ENCODE measurements around the gene FHDC1.

The FHDC1 gene

DNA sequence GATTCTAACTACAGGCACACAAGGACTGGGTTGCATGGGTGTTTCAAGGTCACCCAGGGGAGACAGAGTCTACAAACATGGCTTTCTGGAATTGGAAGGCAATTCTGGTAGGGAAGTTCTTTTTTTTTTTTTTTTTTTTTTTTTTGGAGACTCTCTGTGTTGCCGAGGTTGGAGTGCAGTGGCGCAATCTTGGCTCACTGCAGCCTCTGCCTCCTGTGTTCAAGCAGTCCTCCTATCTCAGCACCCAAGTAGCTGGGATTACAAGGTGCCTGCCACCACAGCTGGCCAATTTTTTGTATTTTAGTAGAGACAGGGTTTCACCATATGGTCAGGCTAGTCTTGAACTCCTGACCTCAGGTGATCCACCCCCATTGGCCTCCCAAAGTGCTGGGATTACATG, 16.3 kb upstream of the FHDC1 start:
- Histone ChIP-seq H4K20me1 (ENCODE audit: insufficient read depth, low read length) (no peaks in the 10 kb centered on the region), H3K9me3 (ENCODE audit: insufficient read depth, low read length) (peaks cover 26% of the 10 kb centered on the region), H3K4me2 (ENCODE audit: low read length) (no peak overlapping the region), H3K27me3 (ENCODE audit: low read depth, low read length) (no peaks in the 10 kb centered on the region), H3K27ac (ENCODE audit: low read length) (no peak overlapping the region), H3K4me1 (ENCODE audit: low read length) (no peaks in the 10 kb centered on the region), H3K4me3 (ENCODE audit: low read length) (no peak overlapping the region), H3K36me3 (replicated peaks; ENCODE audit: low read depth, low read length) (peaks cover 31% of the 10 kb centered on the region), H2AFZ (ENCODE audit: low read depth, low read length) (no peak overlapping the region), H3K79me2 (ENCODE audit: low read length) (no peaks in the 10 kb centered on the region), H3K9ac (ENCODE audit: low read length) (no peak overlapping the region)
- TF ChIP-seq EZH2phosphoT487 (IDR thresholded peaks at IDR 0.05; ENCODE audit: low read depth), result no peak
- TF ChIP-seq, protein P1, sequence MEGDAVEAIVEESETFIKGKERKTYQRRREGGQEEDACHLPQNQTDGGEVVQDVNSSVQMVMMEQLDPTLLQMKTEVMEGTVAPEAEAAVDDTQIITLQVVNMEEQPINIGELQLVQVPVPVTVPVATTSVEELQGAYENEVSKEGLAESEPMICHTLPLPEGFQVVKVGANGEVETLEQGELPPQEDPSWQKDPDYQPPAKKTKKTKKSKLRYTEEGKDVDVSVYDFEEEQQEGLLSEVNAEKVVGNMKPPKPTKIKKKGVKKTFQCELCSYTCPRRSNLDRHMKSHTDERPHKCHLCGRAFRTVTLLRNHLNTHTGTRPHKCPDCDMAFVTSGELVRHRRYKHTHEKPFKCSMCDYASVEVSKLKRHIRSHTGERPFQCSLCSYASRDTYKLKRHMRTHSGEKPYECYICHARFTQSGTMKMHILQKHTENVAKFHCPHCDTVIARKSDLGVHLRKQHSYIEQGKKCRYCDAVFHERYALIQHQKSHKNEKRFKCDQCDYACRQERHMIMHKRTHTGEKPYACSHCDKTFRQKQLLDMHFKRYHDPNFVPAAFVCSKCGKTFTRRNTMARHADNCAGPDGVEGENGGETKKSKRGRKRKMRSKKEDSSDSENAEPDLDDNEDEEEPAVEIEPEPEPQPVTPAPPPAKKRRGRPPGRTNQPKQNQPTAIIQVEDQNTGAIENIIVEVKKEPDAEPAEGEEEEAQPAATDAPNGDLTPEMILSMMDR (IDR thresholded peaks at IDR 0.05; ENCODE audit: low read depth, low read length), result no peak

DNA sequence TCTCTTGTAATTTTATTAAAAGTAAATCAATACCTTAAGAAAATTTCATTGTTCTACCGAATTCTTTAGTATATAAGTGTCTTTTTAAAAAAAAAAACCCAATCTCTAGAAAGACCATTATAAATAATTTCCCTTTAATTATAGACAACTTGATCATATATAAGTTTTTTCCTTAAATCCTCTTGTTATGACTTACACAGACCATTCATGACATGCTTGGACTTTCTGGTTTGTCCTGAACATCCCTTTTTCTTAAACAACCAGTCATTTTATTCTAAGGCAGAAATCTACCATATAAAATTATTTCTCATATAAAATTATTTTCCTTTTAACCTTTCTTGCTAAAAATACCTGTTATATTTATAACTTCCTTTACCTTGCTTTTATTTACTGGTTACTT, 15.4 kb upstream of the FHDC1 start:
- Histone ChIP-seq H3K79me2 (ENCODE audit: low read length) (no peaks in the 10 kb centered on the region), H3K27me3 (ENCODE audit: low read depth, low read length) (no peaks in the 10 kb centered on the region), H3K27ac (ENCODE audit: low read length) (no peak overlapping the region), H4K20me1 (ENCODE audit: insufficient read depth, low read length) (no peaks in the 10 kb centered on the region), H3K4me1 (ENCODE audit: low read length) (no peaks in the 10 kb centered on the region), H3K36me3 (replicated peaks; ENCODE audit: low read depth, low read length) (peaks cover 31% of the 10 kb centered on the region), H2AFZ (ENCODE audit: low read depth, low read length) (no peak overlapping the region), H3K4me3 (ENCODE audit: low read length) (no peak overlapping the region), H3K9ac (ENCODE audit: low read length) (no peak overlapping the region), H3K4me2 (ENCODE audit: low read length) (no peak overlapping the region), H3K9me3 (ENCODE audit: insufficient read depth, low read length) (peaks cover 26% of the 10 kb centered on the region)
- no peak for TF ChIP-seq EZH2phosphoT487 (IDR thresholded peaks at IDR 0.05; ENCODE audit: low read depth)
- TF ChIP-seq, protein P1 (IDR thresholded peaks at IDR 0.05; ENCODE audit: low read depth, low read length), result no peak

DNA sequence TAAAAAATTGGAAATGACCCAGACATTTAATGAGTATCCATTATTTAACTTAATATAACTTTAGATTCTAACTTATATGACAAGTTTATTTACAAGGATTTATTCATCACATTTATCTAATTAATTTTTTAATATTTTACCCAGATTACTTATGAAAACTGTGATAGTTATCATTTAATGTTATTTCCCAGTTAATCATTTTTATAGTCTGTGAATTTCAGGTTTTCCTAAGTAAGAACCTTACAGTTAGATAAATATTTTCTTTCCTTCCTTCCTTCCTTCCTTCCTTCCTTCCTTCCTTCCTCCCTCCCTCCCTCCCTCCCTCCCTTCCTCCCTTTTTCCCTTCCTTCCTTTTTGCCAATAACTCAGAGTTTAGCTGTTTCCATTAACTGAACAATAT, 14.8 kb upstream of the FHDC1 start:
- peaks cover 31% of the 10 kb centered on the region for H3K36me3 ChIP-seq (replicated peaks; ENCODE audit: low read depth, low read length)
- H3K27ac ChIP-seq (ENCODE audit: low read length), result no peak overlapping the region
- H4K20me1 ChIP-seq (ENCODE audit: insufficient read depth, low read length), result no peaks in the 10 kb centered on the region
- no peak overlapping the region for H3K9ac ChIP-seq (ENCODE audit: low read length)
- no peaks in the 10 kb centered on the region for H3K27me3 ChIP-seq (ENCODE audit: low read depth, low read length)
- no peak overlapping the region for H2AFZ ChIP-seq (ENCODE audit: low read depth, low read length)
- H3K4me3 ChIP-seq (ENCODE audit: low read length), result no peak overlapping the region
- H3K9me3 ChIP-seq (ENCODE audit: insufficient read depth, low read length), result peaks cover 26% of the 10 kb centered on the region
- TF ChIP-seq EZH2phosphoT487 (IDR thresholded peaks at IDR 0.05; ENCODE audit: low read depth), result no peak
- TF ChIP-seq, protein P1 (IDR thresholded peaks at IDR 0.05; ENCODE audit: low read depth, low read length), result no peak
- no peaks in the 10 kb centered on the region for H3K4me1 ChIP-seq (ENCODE audit: low read length)
- H3K79me2 ChIP-seq (ENCODE audit: low read length), result no peaks in the 10 kb centered on the region
- no peak overlapping the region for H3K4me2 ChIP-seq (ENCODE audit: low read length)

DNA sequence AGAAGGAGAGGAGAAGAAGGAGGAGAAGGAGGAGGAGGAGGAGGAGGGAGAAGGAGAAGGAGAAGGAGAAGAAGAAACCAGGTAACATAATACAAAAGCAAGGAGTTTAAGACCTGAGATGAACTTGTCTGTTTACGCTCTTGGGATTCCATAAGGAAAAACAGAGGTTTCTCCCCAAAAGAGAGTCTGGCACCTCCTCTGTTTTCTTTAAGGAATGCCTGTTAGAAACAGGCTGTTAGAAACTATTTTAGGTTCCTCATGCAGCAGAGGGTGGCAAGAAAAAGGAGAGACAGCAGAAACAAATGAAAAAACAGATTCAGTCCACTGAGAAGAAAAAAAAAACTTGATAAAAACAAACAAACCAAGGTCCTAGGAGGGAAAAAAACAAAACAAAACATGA, 10.3 kb upstream of the FHDC1 start:
- H3K27ac ChIP-seq (ENCODE audit: low read length), result no peak overlapping the region
- H2AFZ ChIP-seq (ENCODE audit: low read depth, low read length), result no peak overlapping the region
- no peak overlapping the region for H3K4me2 ChIP-seq (ENCODE audit: low read length)
- H3K27me3 ChIP-seq (ENCODE audit: low read depth, low read length), result no peaks in the 10 kb centered on the region
- H4K20me1 ChIP-seq (ENCODE audit: insufficient read depth, low read length), result no peaks in the 10 kb centered on the region
- H3K4me3 ChIP-seq (ENCODE audit: low read length), result no peak overlapping the region
- 0 out of 2 replicates have a peak, but pooled peaks cover 2% of the 10 kb centered on the region for H3K9me3 ChIP-seq (ENCODE audit: insufficient read depth, low read length)
- TF ChIP-seq, protein P1 (IDR thresholded peaks at IDR 0.05; ENCODE audit: low read depth, low read length), result no peak
- no peak for TF ChIP-seq EZH2phosphoT487 (IDR thresholded peaks at IDR 0.05; ENCODE audit: low read depth)
- H3K4me1 ChIP-seq (ENCODE audit: low read length), result peaks cover 19% of the 10 kb centered on the region
- no peak overlapping the region for H3K9ac ChIP-seq (ENCODE audit: low read length)
- no peaks in the 10 kb centered on the region for H3K79me2 ChIP-seq (ENCODE audit: low read length)
- peaks cover 2% of the 10 kb centered on the region for H3K36me3 ChIP-seq (replicated peaks; ENCODE audit: low read depth, low read length)
